Glomerular endothelial cell (primary cell): ENCODE results near the gene PIK3C2G. TPM values are rescaled to one million over a fixed set of nuclear protein-coding genes. Genes with fewer than 3 reads are reported as not detected.

ENCODE experiments used
- DNase-seq: peaks from one replicate; pipeline ENCODE4 v3.0.0-alpha.2; 2011; ENCODE audit warnings: low read depth, low spot score; ENCODE audit errors: extremely low read depth
- total RNA-seq: library from RNA; depleted of rRNA; stranded (reverse); fragments of >200 nt; gene quantifications from 2 replicates; pipeline ENCODE4 v1.2.3, GENCODE V29; 2015

Gene PIK3C2G
- total RNA-seq, 1 donor from 2014 or later: not detected

- no peak for DNase-seq
These were observed 79.5 kb downstream of the PIK3C2G start for GRCh38 chr12:18340786-18341185.

DNA sequence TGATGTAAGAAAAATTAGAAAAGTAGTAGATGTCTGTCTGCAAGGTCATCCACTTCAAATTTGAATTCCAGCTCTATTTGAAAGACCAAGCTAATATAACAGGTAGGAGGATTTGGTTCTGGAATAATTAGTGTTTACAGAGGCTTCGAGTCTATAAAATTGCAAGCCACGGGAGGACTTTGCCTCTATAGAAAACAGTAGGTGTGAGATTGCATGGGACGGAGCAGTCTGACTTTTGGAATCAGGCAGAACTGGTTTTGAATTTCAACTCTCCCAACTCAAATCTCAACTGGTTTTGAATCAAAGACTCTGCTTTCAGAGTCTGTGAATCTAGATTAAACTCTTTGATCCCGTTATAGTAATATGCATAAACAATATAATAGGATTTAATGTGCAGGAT is 82.4 kb downstream of the PIK3C2G start:
- no peak for DNase-seq

DNA sequence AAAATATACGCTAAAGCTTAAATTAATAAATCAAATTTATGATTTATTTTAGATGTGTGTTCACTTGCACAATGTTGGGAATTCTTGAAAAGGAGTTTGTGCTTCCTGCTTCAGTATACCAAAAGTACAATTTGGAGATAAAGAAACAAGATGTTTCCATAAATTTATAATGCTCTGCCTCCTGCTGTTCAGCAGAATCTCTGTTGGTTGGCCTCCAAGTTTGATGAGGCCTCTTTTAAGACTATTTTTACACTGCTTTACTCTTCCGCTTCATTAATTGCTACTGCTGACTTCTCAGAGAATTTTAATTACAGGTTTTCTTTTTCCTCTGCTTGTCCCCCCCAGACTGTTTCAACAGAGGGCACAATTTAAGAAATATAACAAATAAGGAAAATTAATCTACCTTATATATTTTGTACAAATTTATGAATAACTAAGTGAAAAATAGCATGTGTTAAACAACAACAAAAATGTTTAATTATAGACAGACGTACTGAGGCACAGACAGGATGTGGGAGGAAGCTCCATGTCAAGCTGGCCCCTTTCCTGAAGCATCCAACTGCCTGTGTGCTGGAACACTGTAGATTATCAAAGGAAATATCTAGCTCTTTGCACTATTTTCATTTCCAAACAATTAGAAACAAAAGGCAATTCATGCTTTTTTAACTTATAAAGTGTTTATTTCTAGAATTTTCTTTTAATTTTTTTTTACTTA is 83.9 kb downstream of the PIK3C2G start:
- DNase-seq: no peak

DNA sequence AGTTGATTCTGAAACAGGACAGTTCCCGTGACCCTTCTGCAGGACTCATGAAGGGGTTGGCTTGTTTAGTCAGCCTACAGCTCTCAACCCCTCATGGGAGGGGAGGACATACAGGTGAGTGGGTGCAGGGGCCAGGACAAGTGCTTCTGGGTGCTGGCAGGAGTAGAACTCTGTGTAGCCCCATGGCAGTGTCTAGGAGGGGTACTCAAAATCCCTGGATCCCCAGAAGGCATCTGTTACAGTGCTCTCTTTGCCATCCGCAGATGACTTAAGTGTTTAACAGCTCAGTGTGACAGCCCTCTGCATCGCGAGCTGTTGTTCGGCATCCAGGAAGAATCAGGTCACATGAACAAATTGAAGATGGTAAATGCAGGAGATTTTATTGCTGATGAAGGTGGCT is 91.0 kb downstream of the PIK3C2G start:
- DNase-seq: no peak

DNA sequence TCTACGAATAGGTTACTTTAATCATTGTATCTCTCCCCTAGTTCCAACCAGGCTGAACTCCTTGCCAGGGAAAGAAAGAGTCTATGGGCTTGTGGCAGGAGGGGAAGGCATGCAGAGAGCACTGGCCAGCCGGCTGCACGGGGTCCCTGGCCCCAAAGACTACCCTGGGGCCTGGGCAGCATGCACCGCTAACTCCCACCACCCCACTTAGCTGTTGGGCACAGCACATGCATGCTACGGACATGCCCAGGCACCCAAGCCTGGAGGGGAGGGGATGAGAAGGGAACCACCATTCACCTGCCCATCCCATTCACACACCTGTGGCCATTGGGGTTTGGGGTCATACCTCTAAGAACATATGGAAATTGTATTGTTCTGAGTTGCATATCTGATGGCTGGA is 94.1 kb downstream of the PIK3C2G start:
- DNase-seq: no peak

GRCh38 chr12:18358077-18358476 is 96.8 kb downstream of the PIK3C2G start:
- no peak for DNase-seq

DNA sequence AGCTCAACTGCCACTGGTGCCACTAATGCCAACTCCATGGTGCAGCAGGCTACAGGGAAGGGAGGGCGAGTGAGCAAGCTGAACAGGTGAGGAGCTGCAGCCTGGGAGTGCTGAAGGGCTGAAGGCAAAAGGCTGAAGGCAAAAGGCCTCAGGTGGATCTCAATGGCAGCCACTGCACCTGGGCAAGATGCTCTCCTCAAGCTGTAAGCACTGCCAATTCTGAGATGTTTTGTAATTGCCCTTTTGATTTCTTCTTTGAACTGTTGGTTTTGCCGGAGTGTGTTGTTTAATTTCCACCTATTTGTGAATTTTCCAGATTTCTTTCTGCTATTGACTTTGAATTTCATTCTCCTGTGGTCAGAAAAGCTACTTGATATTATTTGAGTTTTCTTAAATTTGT is 97.6 kb downstream of the PIK3C2G start:
- no peak for DNase-seq

DNA sequence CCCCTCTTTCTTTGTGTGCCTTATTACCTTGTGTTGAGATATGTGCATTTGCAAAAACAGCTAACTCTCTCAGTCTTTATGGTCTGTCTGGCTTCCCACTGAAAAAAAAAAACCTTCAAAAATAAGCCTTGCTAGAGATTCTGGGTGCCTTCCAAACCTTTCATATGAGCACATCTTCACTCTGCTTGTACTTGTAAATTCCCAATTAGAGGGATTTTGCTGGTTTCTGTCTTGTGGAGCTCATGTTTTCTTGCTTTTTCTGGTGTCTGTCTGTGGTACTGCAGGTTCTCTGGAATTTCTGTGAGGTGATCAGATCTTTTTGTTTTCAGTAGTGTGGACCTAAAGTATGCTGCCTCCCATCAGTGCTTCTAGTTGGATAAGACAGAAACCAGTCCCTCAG is 100.1 kb downstream of the PIK3C2G start:
- no peak for DNase-seq

- DNase-seq: no peak
These were observed 102.0 kb downstream of the PIK3C2G start for GRCh38 chr12:18363321-18363720.

GRCh38 chr12:18368594-18368993 is 107.3 kb downstream of the PIK3C2G start:
- no peak for DNase-seq

DNA sequence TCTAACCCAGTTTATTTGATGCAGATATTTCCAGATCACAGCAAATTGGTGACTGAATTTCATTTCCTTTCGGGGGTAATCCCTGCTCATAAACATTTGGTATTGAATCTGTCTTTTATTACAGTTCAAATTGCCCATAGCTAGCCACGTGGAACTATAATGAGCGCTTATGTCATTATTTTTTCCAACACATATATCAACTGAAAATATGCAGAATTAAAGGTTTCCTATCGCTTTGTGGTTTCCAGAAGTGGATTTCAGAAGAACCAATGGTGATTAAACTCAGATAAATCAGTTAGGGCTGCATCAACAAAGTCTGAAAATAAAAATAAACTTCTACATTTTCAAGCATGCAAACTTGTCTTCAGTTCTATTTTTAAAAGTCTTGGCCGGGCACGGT is 111.9 kb downstream of the PIK3C2G start:
- no peak for DNase-seq

DNA sequence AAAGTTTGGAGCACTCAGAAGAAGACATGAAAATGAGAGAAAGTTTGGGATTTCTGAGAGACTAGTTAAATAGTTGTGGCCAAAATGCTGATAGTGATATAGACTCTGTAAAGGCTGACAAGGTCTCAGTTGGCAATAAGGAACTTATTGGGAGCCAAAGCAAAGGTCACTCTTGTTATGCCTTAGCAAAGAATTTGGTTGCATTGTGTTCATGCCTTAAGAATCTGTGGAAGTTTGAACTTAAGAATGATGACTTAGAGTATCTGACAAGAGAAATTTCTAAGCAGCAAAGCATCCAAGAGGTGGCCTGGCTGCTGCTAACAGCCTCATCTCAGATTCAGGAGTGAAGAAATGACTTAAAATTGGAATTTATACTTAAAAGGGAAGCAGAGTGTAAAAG is 113.8 kb downstream of the PIK3C2G start:
- DNase-seq: no peak

DNA sequence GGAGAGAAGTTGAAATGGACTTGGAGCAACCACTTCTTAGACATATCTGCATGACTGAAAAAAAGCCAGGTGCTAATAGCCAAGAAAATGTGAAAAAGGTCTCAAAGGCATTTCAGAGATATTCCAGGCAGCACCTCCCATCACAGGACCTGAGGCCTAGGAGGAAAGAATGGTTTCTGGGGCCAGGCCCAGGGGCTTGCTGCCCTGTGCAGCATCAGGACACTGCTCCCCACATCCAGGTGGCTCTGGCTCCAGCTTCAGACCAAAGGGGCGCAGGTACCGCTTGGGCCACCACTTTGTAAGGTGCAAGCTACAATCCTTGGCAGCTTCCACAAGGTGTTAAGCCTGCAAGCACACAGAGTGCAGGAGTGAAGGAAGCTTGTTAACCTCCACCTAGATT is 114.3 kb downstream of the PIK3C2G start:
- no peak for DNase-seq

GRCh38 chr12:18382236-18382885 is 121.0 kb downstream of the PIK3C2G start:
- no peak for DNase-seq

- no peak for DNase-seq
These were observed 121.9 kb downstream of the PIK3C2G start for GRCh38 chr12:18383203-18383602.

DNA sequence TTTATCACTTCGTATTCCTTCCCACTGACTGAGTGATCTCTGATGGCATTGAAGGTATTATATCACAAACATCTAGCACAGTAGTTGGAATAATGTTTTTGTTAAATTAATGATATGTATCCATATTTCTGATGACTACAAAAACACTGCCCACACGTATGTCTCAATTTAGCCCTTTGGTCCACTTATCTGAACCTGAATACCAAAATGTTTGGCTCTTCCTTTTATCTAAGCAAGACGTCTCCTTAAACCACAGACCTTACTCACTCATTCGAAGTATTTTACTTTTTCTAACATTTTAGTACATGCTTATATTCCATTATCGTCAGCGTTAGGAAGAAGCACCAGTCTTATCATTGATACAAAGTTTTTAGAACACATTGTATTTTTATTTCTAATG is 126.4 kb downstream of the PIK3C2G start:
- no peak for DNase-seq

- no peak for DNase-seq
These were observed 128.5 kb downstream of the PIK3C2G start for GRCh38 chr12:18389820-18390219.

GRCh38 chr12:18391151-18391550 is 129.8 kb downstream of the PIK3C2G start:
- DNase-seq: no peak

DNA sequence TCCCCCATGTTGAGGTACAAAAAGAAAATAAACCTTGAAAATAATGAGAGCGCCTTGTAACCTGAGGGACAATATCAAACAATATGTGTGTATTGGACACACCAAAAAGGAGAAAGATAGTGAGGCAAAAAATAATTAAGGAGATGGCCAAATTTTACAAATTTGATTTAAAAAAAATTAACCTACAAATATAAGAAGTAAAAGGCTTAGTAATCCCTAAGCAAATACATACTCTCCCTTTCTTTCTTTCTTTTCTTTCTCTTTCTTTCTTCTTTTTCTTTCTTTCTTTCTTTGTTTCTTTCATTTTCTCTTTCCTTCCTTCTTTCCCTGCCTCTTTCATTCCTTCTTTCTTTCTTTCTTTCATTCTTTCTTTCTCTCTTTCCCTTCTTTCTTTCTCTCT is 133.4 kb downstream of the PIK3C2G start:
- DNase-seq: no peak

GRCh38 chr12:18400186-18400585 is 138.9 kb downstream of the PIK3C2G start:
- DNase-seq: no peak

DNA sequence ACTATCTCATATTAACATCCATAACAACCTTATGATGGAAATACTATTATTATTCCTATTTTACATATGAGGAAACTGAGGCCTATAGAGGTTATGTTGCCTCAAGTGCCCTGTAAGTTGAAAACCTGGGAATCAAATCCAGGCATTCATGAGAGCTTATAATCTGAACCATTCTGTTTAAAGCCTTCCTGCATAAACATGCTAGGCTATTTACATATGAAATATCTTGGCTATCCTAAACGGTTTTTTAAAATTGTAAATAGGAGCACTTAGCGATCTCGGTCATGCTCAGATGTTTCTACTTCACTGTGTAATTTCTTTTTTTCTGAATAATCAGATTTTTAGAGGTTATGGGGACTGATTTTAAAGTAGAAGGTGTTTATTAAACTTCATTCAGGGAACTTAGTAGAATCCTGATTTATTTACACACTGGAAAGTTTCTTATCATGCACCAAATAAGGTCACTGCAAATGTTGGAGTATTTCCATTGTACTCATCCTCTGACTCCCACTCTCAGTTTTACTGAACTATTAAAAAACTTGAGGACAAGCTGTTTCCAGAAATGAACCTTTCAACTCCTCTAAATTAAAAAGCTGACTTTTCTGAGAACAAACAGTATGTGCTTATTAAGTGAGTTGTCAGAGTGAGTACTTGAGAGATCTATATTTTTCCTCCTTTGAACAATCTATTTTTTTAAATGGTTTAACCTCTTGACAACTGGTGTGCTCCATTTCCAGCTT is 141.7 kb downstream of the PIK3C2G start:
- DNase-seq: no peak

DNA sequence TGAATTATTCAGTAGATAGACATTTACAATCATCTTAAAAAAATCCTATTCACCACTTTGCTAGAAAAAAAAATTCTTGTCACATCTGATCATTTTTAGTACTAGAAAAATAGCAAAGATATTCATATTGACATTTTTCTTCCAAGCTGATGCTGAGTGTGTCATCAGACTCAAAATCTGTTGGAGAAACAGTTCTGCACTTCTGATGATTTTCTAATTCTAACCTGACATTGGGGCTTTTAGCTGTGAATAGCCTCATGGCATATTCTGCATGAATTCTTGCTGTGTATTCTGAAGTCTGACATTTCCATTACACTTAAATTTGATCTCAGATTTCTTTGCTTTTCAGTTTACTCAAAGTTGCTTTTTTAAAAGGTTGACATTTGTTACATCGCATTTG is 150.1 kb downstream of the PIK3C2G start:
- no peak for DNase-seq
